Measurements from ENCODE around the gene RNU5B-1.

The RNU5B-1 gene

DNA sequence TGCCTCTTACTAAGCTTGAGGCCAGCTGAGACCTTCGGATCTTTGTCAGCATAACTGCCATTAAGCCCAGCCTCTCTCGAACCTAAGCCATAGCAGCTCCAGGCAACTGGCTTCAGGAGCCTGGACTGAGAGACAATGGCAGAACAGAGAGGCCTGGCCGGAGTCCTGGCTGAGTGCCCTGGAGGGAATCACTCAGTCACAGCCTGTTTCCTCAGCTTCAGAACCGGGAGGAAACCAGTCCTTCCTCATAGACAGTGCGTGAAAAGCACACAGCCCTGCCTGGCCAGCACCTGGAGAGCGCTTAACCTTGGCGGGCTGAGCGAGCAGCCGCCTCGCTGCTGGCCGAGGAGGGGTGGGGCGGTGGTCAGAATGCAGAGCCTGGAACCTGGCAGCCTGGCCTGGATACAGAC is 21.6 kb downstream of the RNU5B-1 start:
- no peak overlapping the region for H3K4ac ChIP-seq (ENCODE audit: low read depth, low read length)
- no peaks in the 10 kb centered on the region for H3K79me2 ChIP-seq (ENCODE audit: control insufficient read depth, insufficient read depth, low read length, poor library complexity)
- peaks cover 32 to 33% of the 10 kb centered on the region in 2 experiments for H3K36me3 ChIP-seq (ENCODE audit: control insufficient read depth in 1 of 2, insufficient read depth in 2 of 2, low read length in 2 of 2)
- no peak overlapping the region for H3K4me3 ChIP-seq (ENCODE audit: low read depth, low read length)
- H3K23ac ChIP-seq (ENCODE audit: low read length) = no peak overlapping the region
- H3K9ac ChIP-seq (ENCODE audit: low read length) = no peak overlapping the region
- H3K79me1 ChIP-seq (ENCODE audit: low read length) = peaks cover 5% of the 10 kb centered on the region
- peak overlapping the region; percentile 29 for H2BK5ac ChIP-seq (ENCODE audit: low read depth, low read length, poor library complexity)
- H3K14ac ChIP-seq (ENCODE audit: low read length) = no peak overlapping the region
- peak overlapping the region; percentile 63 for H4K91ac ChIP-seq (ENCODE audit: low read depth, low read length)
- DNase-seq = no peak
- H2BK120ac ChIP-seq (ENCODE audit: insufficient read depth, low read length, poor library complexity) = no peak overlapping the region
- no peak overlapping the region for H3K4me2 ChIP-seq (ENCODE audit: low read length)
- H3K27me3 ChIP-seq (ENCODE audit: insufficient read depth, low read length) = no peaks in the 10 kb centered on the region
- H4K12ac ChIP-seq (ENCODE audit: low read depth, low read length) = no peak overlapping the region
- no peak overlapping the region for H4K8ac ChIP-seq (ENCODE audit: low read depth, low read length)
- H2AK5ac ChIP-seq (ENCODE audit: low read length) = no peak overlapping the region
- peak overlapping the region; percentile 38 for H2BK12ac ChIP-seq (ENCODE audit: low read length)
- no peaks in the 10 kb centered on the region for H3K9me3 ChIP-seq (ENCODE audit: insufficient read depth, low read depth, low read length)
- H3K27ac ChIP-seq (ENCODE audit: low read depth, low read length) = peak overlapping the region; percentile 86
- no CpG with 5 or more reads among the region's 12 CpGs for WGBS (ENCODE audit: extremely low coverage, insufficient coverage, insufficient read length)
- H3K18ac ChIP-seq (ENCODE audit: low read length) = no peak overlapping the region
- H3K4me1 ChIP-seq (ENCODE audit: control insufficient read depth in 1 of 2, insufficient read depth in 2 of 2, low read length in 2 of 2) = peaks cover 5 to 9% of the 10 kb centered on the region in 2 experiments
- H2AFZ ChIP-seq (ENCODE audit: insufficient read depth, low read length, poor library complexity) = no peak overlapping the region

DNA sequence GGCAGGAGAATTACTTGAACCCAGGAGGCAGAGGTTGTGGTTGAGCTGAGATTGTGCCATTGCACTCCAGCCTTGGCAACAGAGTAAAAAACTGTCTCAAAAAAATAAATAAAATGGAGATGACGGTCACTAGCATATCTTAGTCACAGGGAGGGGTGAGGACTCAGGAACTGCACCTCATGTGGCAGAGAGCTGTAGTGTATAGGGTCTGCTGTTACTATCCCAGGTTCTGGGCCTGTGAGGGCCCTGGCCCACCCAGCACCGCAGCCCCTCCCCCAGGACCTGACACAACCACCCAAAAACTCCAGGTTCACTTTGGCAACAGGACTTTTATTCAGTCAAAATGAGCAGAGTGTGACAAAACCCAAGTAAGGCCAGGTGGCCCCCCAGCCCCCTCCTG is 22.3 kb downstream of the RNU5B-1 start:
- no peaks in the 10 kb centered on the region for H3K9me3 ChIP-seq (ENCODE audit: insufficient read depth, low read depth, low read length)
- H3K79me1 ChIP-seq (ENCODE audit: low read length) = peaks cover 5% of the 10 kb centered on the region
- no peak overlapping the region for H2AK5ac ChIP-seq (ENCODE audit: low read length)
- H4K12ac ChIP-seq (ENCODE audit: low read depth, low read length) = no peak overlapping the region
- H3K4me3 ChIP-seq (ENCODE audit: low read depth, low read length) = no peak overlapping the region
- no peak overlapping the region for H4K91ac ChIP-seq (ENCODE audit: low read depth, low read length)
- H3K27me3 ChIP-seq (ENCODE audit: insufficient read depth, low read length) = no peaks in the 10 kb centered on the region
- no peak overlapping the region for H3K18ac ChIP-seq (ENCODE audit: low read length)
- H3K27ac ChIP-seq (ENCODE audit: low read depth, low read length) = peak overlapping the region; percentile 35
- no peak overlapping the region for H3K9ac ChIP-seq (ENCODE audit: low read length)
- no peak overlapping the region for H3K23ac ChIP-seq (ENCODE audit: low read length)
- H2BK12ac ChIP-seq (ENCODE audit: low read length) = no peak overlapping the region
- no peaks in the 10 kb centered on the region for H3K79me2 ChIP-seq (ENCODE audit: control insufficient read depth, insufficient read depth, low read length, poor library complexity)
- H3K4me2 ChIP-seq (ENCODE audit: low read length) = no peak overlapping the region
- H3K4ac ChIP-seq (ENCODE audit: low read depth, low read length) = no peak overlapping the region
- peaks cover 5 to 9% of the 10 kb centered on the region in 2 experiments for H3K4me1 ChIP-seq (ENCODE audit: control insufficient read depth in 1 of 2, insufficient read depth in 2 of 2, low read length in 2 of 2)
- no peak overlapping the region for H2BK120ac ChIP-seq (ENCODE audit: insufficient read depth, low read length, poor library complexity)
- DNase-seq = no peak
- peaks cover 39 to 40% of the 10 kb centered on the region in 2 experiments for H3K36me3 ChIP-seq (ENCODE audit: control insufficient read depth in 1 of 2, insufficient read depth in 2 of 2, low read length in 2 of 2)
- no peak overlapping the region for H2AFZ ChIP-seq (ENCODE audit: insufficient read depth, low read length, poor library complexity)
- H3K14ac ChIP-seq (ENCODE audit: low read length) = no peak overlapping the region
- WGBS (ENCODE audit: extremely low coverage, insufficient coverage, insufficient read length) = no CpG with 5 or more reads among the region's 2 CpGs
- no peak overlapping the region for H2BK5ac ChIP-seq (ENCODE audit: low read depth, low read length, poor library complexity)
- H4K8ac ChIP-seq (ENCODE audit: low read depth, low read length) = no peak overlapping the region

DNA sequence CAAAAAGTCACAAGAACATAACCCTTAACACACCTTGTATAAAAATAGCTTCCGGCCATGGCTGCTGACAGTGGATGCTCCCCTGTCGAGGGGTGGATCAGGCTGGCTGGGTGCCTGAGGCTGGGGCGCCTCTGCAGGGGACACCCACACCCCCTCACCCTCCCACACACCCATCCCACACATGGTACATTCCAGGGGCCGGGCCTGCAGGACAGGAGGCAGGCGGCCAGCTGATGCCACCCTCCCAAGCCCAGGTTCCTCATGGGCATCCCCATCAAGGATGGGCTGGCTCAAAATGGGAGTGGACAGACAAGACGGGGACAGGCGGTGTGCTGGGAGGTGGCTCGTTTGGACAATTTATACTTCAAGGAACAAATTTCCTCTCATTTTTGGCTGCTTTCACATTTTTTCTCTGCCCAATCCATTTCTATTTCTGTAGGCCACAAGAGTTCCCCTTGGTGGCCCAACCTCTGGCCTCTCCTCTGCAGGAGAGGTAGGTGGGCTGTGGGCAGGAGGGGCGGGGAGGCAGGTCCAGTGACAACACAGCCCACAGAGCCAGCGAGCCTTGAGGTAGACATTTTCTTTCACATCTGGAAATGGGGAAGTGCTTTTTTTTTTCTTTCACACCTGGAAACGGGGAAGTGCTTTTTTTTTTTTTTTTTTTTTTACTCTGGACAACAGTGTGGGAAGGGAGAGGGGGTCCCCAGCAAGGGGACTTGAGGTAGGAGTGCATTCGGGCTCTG is 23.3 kb downstream of the RNU5B-1 start:
- peaks cover 2% of the 10 kb centered on the region for H3K79me1 ChIP-seq (ENCODE audit: low read length)

DNA sequence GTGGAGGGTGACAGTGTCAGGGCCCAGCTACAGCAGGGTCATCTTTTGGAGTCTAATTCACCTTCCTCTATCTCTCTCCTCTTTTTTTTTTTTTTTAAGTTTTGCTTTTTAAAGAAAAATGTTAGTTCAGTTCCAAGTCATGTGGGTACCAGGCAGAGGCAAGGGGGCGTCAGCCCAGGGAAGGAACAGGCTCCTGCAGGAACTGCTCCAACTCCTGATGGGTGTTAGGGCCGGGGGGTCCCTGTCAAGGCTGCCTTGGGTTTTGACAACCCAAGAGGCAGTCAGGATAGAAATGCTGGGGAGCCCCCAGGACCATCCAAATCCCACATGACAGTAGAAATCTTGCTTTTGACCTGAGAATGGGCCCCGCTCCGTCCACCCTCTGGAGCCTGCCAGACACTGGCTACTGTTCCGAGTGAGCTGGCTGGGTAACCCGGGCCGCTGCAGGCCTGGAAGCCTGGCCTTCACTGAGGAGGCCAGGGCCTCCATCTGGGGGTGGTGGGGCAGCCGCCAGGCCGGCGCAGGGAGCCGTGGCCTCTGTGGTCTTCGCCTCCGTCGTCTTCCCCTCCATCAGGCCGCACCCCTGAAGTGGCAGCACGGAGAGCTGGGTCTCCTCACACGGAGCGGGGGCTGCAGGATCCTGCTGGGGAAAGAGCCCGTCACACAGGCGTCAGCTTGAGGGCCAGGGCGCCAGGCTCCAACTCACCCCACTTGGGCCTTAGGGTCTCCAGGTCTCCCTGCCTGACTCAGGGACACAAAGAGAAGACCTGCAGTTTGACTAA is 24.2 kb downstream of the RNU5B-1 start:
- H3K9me3 ChIP-seq (ENCODE audit: insufficient read depth, low read depth, low read length) = no peaks in the 10 kb centered on the region
- DNase-seq = no peak
- H3K23ac ChIP-seq (ENCODE audit: low read length) = no peak overlapping the region
- H3K4me2 ChIP-seq (ENCODE audit: low read length) = no peak overlapping the region
- no peak overlapping the region for H2AFZ ChIP-seq (ENCODE audit: insufficient read depth, low read length, poor library complexity)
- no peak overlapping the region for H2BK5ac ChIP-seq (ENCODE audit: low read depth, low read length, poor library complexity)
- H3K14ac ChIP-seq (ENCODE audit: low read length) = no peak overlapping the region
- no peak overlapping the region for H4K8ac ChIP-seq (ENCODE audit: low read depth, low read length)
- no peak overlapping the region for H3K9ac ChIP-seq (ENCODE audit: low read length)
- no peak overlapping the region for H3K4me3 ChIP-seq (ENCODE audit: low read depth, low read length)
- peaks cover 50 to 52% of the 10 kb centered on the region in 2 experiments for H3K36me3 ChIP-seq (ENCODE audit: control insufficient read depth in 1 of 2, insufficient read depth in 2 of 2, low read length in 2 of 2)
- H3K4me1 ChIP-seq (ENCODE audit: control insufficient read depth in 1 of 2, insufficient read depth in 2 of 2, low read length in 2 of 2) = peaks cover 5 to 10% of the 10 kb centered on the region in 2 experiments
- H2BK120ac ChIP-seq (ENCODE audit: insufficient read depth, low read length, poor library complexity) = no peak overlapping the region
- WGBS (ENCODE audit: extremely low coverage, insufficient coverage, insufficient read length) = no CpG with 5 or more reads among the region's 21 CpGs
- no peaks in the 10 kb centered on the region for H3K79me2 ChIP-seq (ENCODE audit: control insufficient read depth, insufficient read depth, low read length, poor library complexity)
- no peak overlapping the region for H4K91ac ChIP-seq (ENCODE audit: low read depth, low read length)
- no peak overlapping the region for H3K4ac ChIP-seq (ENCODE audit: low read depth, low read length)
- H2AK5ac ChIP-seq (ENCODE audit: low read length) = no peak overlapping the region
- H3K27me3 ChIP-seq (ENCODE audit: insufficient read depth, low read length) = no peaks in the 10 kb centered on the region
- peaks cover 2% of the 10 kb centered on the region for H3K79me1 ChIP-seq (ENCODE audit: low read length)
- H2BK12ac ChIP-seq (ENCODE audit: low read length) = no peak overlapping the region
- no peak overlapping the region for H4K12ac ChIP-seq (ENCODE audit: low read depth, low read length)
- no peak overlapping the region for H3K27ac ChIP-seq (ENCODE audit: low read depth, low read length)
- no peak overlapping the region for H3K18ac ChIP-seq (ENCODE audit: low read length)

More for the DNA sequence above, 23.3 kb downstream of the RNU5B-1 start:
- no peaks in the 10 kb centered on the region for H3K27me3 ChIP-seq (ENCODE audit: insufficient read depth, low read length)
- peaks cover 46 to 48% of the 10 kb centered on the region in 2 experiments for H3K36me3 ChIP-seq (ENCODE audit: control insufficient read depth in 1 of 2, insufficient read depth in 2 of 2, low read length in 2 of 2)
- no peak overlapping the region for H3K9ac ChIP-seq (ENCODE audit: low read length)
- no peak overlapping the region for H3K4me2 ChIP-seq (ENCODE audit: low read length)
- H3K27ac ChIP-seq (ENCODE audit: low read depth, low read length) = no peak overlapping the region
- H3K4me3 ChIP-seq (ENCODE audit: low read depth, low read length) = no peak overlapping the region
- H3K9me3 ChIP-seq (ENCODE audit: insufficient read depth, low read depth, low read length) = no peaks in the 10 kb centered on the region
- no peak overlapping the region for H4K12ac ChIP-seq (ENCODE audit: low read depth, low read length)
- H2AK5ac ChIP-seq (ENCODE audit: low read length) = no peak overlapping the region
- H2BK120ac ChIP-seq (ENCODE audit: insufficient read depth, low read length, poor library complexity) = no peak overlapping the region
- no peak overlapping the region for H3K18ac ChIP-seq (ENCODE audit: low read length)
- no peak overlapping the region for H3K14ac ChIP-seq (ENCODE audit: low read length)
- no peak overlapping the region for H3K4ac ChIP-seq (ENCODE audit: low read depth, low read length)
- WGBS (ENCODE audit: extremely low coverage, insufficient coverage, insufficient read length) = no CpG with 5 or more reads among the region's 12 CpGs
- no peak overlapping the region for H4K91ac ChIP-seq (ENCODE audit: low read depth, low read length)
- H2BK5ac ChIP-seq (ENCODE audit: low read depth, low read length, poor library complexity) = no peak overlapping the region
- no peak overlapping the region for H2AFZ ChIP-seq (ENCODE audit: insufficient read depth, low read length, poor library complexity)
- no peak overlapping the region for H3K23ac ChIP-seq (ENCODE audit: low read length)
- H3K4me1 ChIP-seq (ENCODE audit: control insufficient read depth in 1 of 2, insufficient read depth in 2 of 2, low read length in 2 of 2) = peaks cover 5 to 9% of the 10 kb centered on the region in 2 experiments
- no peaks in the 10 kb centered on the region for H3K79me2 ChIP-seq (ENCODE audit: control insufficient read depth, insufficient read depth, low read length, poor library complexity)
- no peak for DNase-seq
- H2BK12ac ChIP-seq (ENCODE audit: low read length) = no peak overlapping the region
- no peak overlapping the region for H4K8ac ChIP-seq (ENCODE audit: low read depth, low read length)

All from trophoblast cell (in vitro differentiated cells and primary cell).